Activated naive CD4-positive, alpha-beta T cell treated with Interleukin-2 at 50 U/mL for 16 hours (primary cell): ENCODE data around the gene UFD1.

ENCODE experiments used
- DNase-seq: peaks from one replicate; pipeline ENCODE4 v3.0.0-alpha.2; 2020

The UFD1 gene

DNA sequence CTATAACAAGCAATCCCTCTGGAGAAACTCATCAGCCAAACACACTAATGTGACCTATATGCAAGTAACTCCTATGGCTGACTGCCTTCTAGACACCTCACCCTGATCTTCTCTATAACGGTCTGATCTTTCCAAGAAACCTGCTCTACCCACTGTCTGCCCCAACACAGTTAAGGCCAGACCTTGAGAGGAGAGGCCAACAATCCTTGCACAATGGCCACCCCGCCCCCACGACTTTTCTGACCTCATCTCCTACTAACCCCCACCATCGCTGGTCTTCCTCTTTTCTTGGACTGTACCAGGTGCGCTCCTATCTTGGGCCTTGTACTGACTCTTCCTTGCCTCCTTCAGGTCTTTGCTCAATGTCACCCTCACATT is 59.9 kb downstream of the UFD1 start:
- no peak for DNase-seq

DNA sequence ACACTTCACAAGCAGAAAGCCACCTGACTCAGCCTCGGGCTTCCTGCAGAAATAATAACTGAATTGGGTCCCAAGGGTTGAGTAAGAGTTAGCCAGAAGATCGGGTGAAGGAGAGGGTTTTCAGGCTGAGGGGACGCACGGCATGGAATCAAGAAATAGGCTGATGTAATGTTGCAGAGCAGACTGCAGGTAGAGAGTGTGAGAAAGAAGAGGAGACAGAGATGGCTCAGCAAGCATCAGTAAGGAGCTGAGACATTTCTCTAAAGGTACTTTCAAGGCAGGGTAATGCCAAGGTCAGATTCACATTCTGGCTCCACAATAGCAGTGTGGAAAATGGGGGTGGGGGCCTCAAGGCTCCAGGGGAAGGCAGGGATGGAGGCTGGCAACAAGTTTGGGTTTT is 66.1 kb downstream of the UFD1 start:
- no peak for DNase-seq

DNA sequence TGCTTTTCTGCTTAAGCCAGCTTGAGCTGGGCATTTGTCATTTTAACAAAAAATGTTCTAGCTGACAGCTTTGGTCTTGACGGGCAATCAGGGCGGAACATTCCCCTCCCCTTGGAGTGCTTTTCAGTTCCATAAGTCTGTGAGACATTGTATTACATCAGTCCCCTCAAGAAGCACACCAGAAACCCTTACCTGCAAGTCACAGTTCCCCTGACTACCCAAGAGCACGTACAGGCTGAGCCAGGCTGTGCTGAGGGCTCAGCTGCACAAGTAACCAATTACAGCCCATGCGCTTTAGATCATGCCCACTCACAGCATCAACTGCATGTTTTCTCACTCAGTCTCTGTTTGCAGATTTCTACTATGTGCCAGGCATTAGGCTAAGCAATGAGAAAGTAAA is 66.5 kb downstream of the UFD1 start:
- DNase-seq, result no peak

DNA sequence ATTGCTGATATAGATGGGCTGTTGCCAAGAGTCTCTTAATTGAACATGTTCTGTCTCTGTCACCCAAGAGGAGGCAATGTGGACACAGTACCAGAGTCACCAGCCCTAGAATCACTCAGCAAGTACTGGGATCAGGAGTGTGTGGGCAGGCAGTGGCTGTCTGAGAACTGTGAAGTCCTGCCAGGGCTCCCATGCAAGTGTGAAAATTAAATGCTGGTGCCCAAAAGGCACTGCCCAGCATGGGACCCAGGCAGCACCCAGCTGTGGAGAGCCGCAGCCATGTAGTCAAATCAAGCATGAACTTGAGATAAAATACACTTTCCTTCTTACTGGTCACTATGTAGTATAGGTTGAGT is 67.3 kb downstream of the UFD1 start:
- no peak for DNase-seq

DNA sequence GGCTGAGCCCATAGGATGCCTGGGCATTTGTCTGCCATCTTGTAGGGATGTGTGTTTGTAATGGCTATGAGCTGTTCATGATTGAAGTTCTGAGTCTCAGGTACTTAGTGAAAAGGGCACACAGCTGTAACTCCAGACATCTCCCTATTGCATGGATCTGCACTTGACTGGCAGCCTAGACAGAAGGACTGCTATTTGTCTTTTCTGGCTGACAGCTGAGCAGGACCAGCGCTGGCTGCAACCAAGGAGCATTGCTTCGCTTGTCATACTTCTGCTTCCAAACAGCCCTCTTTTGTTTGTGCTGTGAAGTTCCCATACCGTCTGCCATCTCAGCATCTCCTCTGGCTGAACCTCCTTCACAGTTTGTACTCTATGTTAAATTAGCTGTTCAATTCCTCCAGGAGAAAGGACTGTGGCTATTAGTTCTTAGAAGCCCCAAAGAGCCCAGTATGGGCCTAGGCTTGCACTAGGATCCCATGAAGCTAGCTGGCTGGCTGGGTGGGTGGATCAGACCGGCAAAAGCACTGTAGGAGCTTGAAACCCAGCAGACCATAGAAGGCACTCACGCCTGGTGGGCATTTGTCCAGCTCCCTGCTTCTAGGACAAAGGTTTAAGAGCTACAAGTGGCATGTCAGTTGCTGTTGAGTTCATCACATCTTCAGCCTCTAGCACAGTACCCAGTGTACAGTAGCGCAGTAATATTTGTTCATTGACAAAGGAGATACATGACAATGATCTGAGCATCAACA is 67.9 kb downstream of the UFD1 start:
- DNase-seq, result no peak

DNA sequence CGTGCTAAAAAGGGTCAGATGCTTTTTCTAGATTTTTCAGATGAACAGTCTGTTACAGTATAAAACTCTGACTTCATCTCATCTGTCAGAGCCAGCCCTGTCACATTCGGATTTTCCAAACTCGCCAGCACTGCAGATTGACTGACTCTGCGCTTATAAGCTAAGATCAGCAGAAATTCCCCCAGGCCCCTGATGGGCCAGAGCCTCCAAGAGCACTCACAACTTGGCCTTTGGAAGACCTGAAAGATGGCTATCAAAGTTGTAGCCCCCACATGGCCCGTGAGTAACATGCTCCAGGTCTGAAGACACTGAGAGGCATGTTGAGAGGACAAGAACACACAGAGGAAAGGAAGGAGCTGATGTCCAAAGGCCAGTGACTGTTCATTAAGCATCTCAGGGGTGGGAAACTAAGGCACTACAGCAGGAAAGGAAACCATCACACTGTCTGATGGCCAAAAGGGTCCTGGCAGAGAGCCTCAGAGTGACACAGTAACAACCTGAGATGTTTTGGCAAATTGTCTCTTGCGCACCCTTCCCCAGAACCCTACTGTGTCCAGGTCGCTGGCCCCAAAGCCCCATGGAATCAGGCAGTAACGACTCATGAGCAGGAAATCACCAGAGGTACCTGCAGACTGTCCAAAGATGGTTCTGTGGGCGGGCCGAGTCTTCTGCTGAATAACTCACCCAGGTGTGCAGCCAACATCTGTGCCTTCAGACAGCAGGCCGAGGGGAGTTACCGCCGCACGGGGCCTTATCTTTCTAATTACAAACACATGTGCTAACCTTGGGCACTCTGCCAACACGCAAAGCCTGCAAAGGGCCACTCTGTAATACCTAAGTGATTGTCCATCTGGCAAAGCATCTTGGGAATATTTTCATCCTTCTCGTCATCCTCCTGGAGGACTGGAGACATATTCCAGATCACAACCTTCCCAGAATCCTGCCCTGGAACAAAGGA is 71.1 kb downstream of the UFD1 start:
- no peak for DNase-seq

DNA sequence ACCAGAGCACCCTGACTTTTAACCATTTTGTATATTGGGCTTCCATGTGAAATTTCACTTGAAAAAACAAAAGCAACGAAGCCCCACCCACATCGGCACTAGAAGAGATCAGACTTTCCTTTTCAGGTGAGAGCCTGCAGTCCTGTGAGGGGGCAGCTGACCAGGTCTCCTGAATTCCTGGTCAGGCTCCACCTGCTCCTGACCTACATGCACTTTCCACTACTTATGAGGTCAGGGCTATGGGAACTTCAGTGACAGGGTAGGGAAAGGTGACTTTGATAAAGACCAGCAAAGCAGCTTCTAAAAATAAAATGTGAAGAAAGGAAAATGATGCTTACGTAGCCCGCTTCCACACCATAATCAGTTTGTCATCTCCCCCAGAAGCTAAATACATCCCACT is 72.1 kb downstream of the UFD1 start:
- no peak for DNase-seq

DNA sequence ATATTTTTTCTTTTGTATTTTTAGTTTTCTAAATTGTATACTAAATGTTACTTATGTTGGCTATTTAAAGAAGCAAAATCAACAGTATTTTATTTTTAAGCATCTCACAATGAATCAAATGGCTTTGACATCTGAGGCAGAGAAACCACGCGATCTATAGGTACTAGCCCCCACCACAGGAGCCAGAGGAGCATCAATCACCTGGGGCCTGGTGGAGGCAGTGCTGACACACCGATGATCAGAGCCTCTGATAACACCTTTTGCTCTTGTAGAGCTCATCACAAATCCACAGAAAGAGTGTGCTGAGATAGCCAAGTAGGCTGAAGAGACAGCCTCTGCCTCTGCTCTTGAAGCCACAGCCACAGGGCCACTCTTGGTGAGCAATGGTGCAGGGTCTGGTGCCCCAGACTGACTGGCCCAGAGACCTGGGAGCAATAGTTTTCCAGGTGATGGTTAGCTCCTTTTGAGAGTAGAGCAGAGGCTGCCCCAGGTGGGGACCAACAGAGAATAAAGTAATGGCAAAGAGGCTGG is 72.6 kb downstream of the UFD1 start:
- no peak for DNase-seq

DNA sequence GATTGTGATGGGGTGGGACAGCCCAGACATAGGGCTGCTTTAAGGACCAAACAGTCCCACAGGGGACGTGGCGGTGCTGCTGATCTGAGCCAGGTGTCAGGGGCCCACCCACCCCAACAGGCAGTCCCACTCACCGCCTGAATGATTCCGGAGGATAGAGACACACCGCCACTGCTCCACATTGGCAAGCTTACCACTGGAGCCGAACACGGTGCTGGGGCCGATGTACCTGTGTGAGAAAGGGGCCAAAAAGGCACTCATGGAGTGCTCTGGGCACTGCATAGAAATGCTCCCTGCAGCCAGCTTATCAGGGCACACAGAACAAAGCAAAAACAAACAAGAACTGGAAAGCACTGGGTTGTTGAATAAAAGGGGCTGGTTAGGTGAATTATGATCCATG is 73.3 kb downstream of the UFD1 start:
- DNase-seq, result no peak

DNA sequence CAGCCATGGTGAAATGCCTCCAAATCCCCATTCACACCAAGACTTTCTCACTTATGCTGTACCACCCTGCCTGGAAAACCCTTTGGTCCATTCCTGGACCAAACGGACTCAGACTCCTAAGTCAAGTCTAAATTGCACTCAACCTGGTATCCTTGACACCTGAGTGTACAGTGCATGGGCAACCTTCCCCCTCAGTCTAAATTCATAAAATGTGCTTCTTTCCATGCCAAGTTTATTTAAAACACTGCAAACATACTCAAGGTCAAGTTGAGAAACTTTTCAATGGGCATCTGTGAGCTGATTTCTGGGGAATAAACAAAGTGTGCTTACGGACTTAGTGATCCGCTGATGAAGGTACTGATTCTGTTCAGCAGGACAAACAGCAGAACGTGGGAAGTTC is 73.9 kb downstream of the UFD1 start:
- no peak for DNase-seq

DNA sequence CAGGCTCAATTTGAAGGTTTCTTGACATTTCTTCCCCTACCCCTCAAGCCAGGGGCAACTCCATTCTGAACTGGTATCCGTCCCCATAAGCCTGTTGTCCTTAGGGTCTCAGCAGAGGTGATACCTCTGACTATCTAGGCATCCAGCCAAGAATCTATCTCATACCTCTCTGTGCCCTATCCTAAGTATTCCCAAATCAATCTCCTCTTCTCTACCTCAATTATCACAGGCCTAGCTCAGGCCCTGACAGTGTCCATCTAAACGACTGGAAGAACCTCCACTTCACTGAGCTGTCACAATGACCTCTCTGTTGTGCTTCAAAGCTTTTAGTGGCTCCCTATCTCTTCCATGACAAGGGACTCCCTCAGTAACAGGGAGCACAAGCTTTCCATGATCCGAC is 74.3 kb downstream of the UFD1 start:
- DNase-seq, result no peak

DNA sequence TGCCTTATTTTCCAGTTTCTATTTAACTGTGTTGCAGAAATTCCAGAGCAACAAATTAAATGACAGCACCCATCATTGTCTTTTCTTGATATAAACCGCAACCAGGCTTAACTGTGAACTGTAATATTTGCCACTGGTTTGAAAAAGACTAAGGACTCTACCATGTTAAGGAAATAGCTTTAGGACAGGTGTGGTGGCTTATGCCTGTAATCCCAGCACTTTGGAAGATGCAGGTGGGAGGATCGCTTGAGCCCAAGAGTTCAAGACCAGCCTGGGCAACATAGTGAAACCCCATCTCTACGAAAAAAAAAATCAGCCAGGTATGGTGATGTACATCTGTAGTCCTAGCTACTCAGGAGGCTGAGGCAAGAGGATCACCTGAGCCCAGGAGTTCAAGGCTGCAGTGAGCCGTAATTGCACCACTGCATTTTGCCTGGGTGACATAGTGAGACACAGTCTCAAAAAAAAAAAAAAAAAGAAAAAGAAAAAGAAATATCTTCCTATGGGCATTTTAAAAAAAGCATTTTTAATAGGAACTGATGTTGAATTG is 76.3 kb downstream of the UFD1 start:
- DNase-seq, result no peak

DNA sequence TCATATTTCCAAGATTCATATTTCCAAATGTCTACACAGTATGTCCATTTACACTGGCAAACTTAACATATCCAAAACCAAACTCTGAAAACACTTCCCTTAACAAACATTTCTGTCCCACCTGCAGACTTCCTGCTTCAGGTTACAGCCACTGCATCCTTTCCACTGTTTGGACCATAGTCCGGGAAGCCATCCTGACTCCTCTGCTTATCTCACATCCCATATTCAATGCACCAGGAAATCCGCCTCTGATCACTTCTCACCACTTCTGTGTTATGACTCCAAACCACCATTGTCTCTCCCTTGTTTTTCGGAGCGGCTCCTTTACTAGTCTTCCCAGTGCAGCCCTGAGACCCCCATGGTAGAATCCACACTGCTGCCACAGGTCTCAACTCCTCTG is 77.5 kb downstream of the UFD1 start:
- no peak for DNase-seq

DNA sequence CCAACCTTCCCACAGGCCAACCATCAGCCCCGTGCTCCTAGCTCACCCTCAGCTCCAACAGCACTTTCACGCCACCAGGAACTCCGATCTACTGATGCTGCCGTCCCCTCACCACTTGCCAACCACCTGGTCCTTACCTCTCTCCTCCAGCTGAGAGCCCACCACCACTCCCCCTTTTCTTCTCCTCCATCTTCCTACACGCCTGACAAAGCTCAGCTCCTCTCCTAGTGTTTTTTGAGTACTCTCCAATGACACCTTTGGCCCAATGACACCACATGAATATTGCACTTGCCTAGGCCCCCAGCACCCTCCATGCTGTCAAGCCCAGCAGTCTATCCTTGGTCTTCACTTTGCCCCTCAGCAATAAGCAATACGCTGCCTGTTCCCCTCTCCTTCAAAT is 78.1 kb downstream of the UFD1 start:
- no peak for DNase-seq
